H1 (cell line): ENCODE data around the gene GNAS. TPM values are rescaled to one million over a fixed set of nuclear protein-coding genes. Genes with fewer than 3 reads are reported as not detected.

Experiments
- CTCF ChIA-PET: fragments of 300-600 bp; sonication (Branson Sonifier 250); formaldehyde crosslinking; loops from one replicate; lab custom pipeline; 2021; ENCODE audit not compliant: partially characterized antibody; lab: Charles Lee
- POLR2A ChIA-PET: fragments of 300-600 bp; sonication (Branson Sonifier 250); formaldehyde crosslinking; loops from one replicate; lab custom pipeline; 2021; ENCODE audit warnings: inconsistent platforms; ENCODE audit not compliant: partially characterized antibody; lab: Charles Lee
- DNase-seq, 2 experiments: peaks; one replicate each; pipeline versions ENCODE4 v3.0.0 to v3.0.0-alpha.2; 2010 to 2022; ENCODE audit warnings: low spot score in 2 of 2, low read depth in 1 of 2, mixed read lengths in 1 of 2
- FAIRE-seq: peaks from 2 replicates; lab custom pipeline; 2011; peaks lifted over from hg19 to GRCh38; lab: Jason Lieb, UNC
- H2AFZ ChIP-seq: 2 replicates; pipeline ENCODE4 v1.8.1; 2012; ENCODE audit warnings: low read length, inconsistent platforms
- H2AK5ac ChIP-seq: 2 replicates; pipeline ENCODE4 v1.6.1; 2013; ENCODE audit warnings: low read depth, low read length
- H2BK120ac ChIP-seq: replicated peaks from 2 replicates; pipeline ENCODE3; 2013; ENCODE audit warnings: low read depth, low read length, inconsistent platforms
- H2BK12ac ChIP-seq: 2 replicates; pipeline ENCODE4 v1.6.1; 2013; ENCODE audit warnings: low read depth, low read length
- H2BK15ac ChIP-seq: 2 replicates; pipeline ENCODE4 v1.6.1; 2013; ENCODE audit warnings: low read length
- H2BK20ac ChIP-seq: 2 replicates; pipeline ENCODE4 v1.6.1; 2013; ENCODE audit warnings: low read length
- H2BK5ac ChIP-seq: 2 replicates; pipeline ENCODE4 v1.6.1; 2013; ENCODE audit warnings: low read depth, low read length
- H3K14ac ChIP-seq: 2 replicates; pipeline ENCODE4 v1.6.1; 2013; ENCODE audit warnings: inconsistent platforms; ENCODE audit not compliant: insufficient read length
- H3K18ac ChIP-seq: 2 replicates; pipeline ENCODE4 v1.6.1; 2013; ENCODE audit warnings: low read length; ENCODE audit errors: extremely low read depth
- H3K23ac ChIP-seq: 2 replicates; pipeline ENCODE4 v1.6.1; 2013; ENCODE audit warnings: inconsistent platforms; ENCODE audit not compliant: insufficient read length
- H3K23me2 ChIP-seq: 2 replicates; pipeline ENCODE4 v1.6.1; 2013; ENCODE audit warnings: low read depth, low read length
- H3K27ac ChIP-seq: 2 replicates; pipeline ENCODE4 v1.6.1; 2011; ENCODE audit warnings: low read depth, low read length, inconsistent platforms
- H3K27me3 ChIP-seq, 4 experiments: replicated peaks in 1 of 4; 1 replicate in 1 of 4; 2 replicates in 3 of 4; pipeline versions ENCODE4 v1.6.1 to v1.8.1; 2011 to 2013; ENCODE audit warnings: low read length in 3 of 4, mild to moderate bottlenecking in 3 of 4, inconsistent platforms in 2 of 4, mixed read lengths in 2 of 4, moderate library complexity in 1 of 4; ENCODE audit not compliant: control insufficient read depth in 3 of 4, insufficient read depth in 3 of 4; ENCODE audit errors: extremely low read depth in 1 of 4
- H3K36me3 ChIP-seq, 4 experiments: 2 replicates each; pipeline versions ENCODE4 v1.6.1 to v1.8.1; 2011 to 2013; ENCODE audit warnings: mild to moderate bottlenecking in 4 of 4, low read length in 3 of 4, moderate library complexity in 2 of 4, control low read depth in 1 of 4, inconsistent platforms in 1 of 4; ENCODE audit not compliant: insufficient read depth in 4 of 4, control insufficient read depth in 2 of 4
- H3K4ac ChIP-seq: replicated peaks from 2 replicates; pipeline ENCODE3; 2013; ENCODE audit warnings: low read length, low read depth, mixed read lengths, inconsistent platforms; ENCODE audit not compliant: insufficient read length
- H3K4me1 ChIP-seq, 4 experiments: replicated peaks in 1 of 4; 1 replicate in 1 of 4; 2 replicates in 3 of 4; pipeline versions ENCODE4 v1.6.1 to v1.8.1; 2011 to 2013; ENCODE audit warnings: low read length in 3 of 4, inconsistent platforms in 2 of 4, mixed read lengths in 1 of 4; ENCODE audit not compliant: insufficient read depth in 4 of 4, control insufficient read depth in 3 of 4
- H3K4me2 ChIP-seq, 2 experiments: 2 replicates each; pipeline versions ENCODE4 v1.6.1 to v1.8.1; 2011 to 2013; ENCODE audit warnings: low read depth in 2 of 2, low read length in 2 of 2, control low read depth in 1 of 2, inconsistent platforms in 1 of 2, mild to moderate bottlenecking in 1 of 2; ENCODE audit not compliant: insufficient read depth in 1 of 2
- H3K4me3 ChIP-seq, 4 experiments: fragments of 200-600, 300-600 bp in 1 of 4; sonication (generic), shearing (Covaris generic), sonication (Bioruptor Twin) in 1 of 4; 2 replicates each; pipeline versions ENCODE4 v1.5.1 to v1.8.1; 2011 to 2016; ENCODE audit warnings: low read length in 4 of 4, low read depth in 3 of 4, control low read depth in 2 of 4, inconsistent platforms in 2 of 4, mild to moderate bottlenecking in 2 of 4, mixed read lengths in 1 of 4, moderate library complexity in 1 of 4; ENCODE audit not compliant: insufficient read depth in 2 of 4; ENCODE audit errors: extremely low read depth in 1 of 4
- H3K56ac ChIP-seq: replicated peaks from 2 replicates; pipeline ENCODE3; 2013; ENCODE audit warnings: low read depth, mild to moderate bottlenecking, mixed read lengths, low read length, inconsistent platforms; ENCODE audit not compliant: insufficient read length
- H3K79me1 ChIP-seq: 2 replicates; pipeline ENCODE4 v1.6.1; 2013; ENCODE audit warnings: low read depth, low read length, control low read depth
- H3K79me2 ChIP-seq, 2 experiments: 2 replicates each; pipeline versions ENCODE4 v1.6.1 to v1.8.1; 2012 to 2013; ENCODE audit warnings: low read length in 2 of 2, mild to moderate bottlenecking in 2 of 2, inconsistent platforms in 1 of 2; ENCODE audit not compliant: insufficient read depth in 2 of 2, control insufficient read depth in 1 of 2
- H3K9ac ChIP-seq, 4 experiments: replicated peaks in 1 of 4; 1 replicate in 1 of 4; 2 replicates in 3 of 4; pipeline versions ENCODE4 v1.6.1 to v1.8.1; 2011 to 2013; ENCODE audit warnings: low read depth in 3 of 4, low read length in 3 of 4, control low read depth in 2 of 4, mild to moderate bottlenecking in 2 of 4, moderate library complexity in 2 of 4, inconsistent platforms in 1 of 4; ENCODE audit errors: extremely low read depth in 1 of 4
- H3K9me3 ChIP-seq, 2 experiments: 2 replicates each; pipeline versions ENCODE4 v1.6.1 to v1.8.1; 2012 to 2013; ENCODE audit warnings: mild to moderate bottlenecking in 2 of 2, moderate library complexity in 2 of 2, control low read depth in 1 of 2, inconsistent platforms in 1 of 2, low read depth in 1 of 2, low read length in 1 of 2, mixed read lengths in 1 of 2; ENCODE audit not compliant: insufficient read depth in 2 of 2
- H4K20me1 ChIP-seq, 2 experiments: replicated peaks in 1 of 2; 2 replicates each; pipeline versions ENCODE3 to v1.8.1; 2011 to 2013; ENCODE audit warnings: inconsistent platforms in 2 of 2, low read length in 2 of 2, mild to moderate bottlenecking in 1 of 2; ENCODE audit not compliant: insufficient read depth in 2 of 2, control insufficient read depth in 1 of 2
- H4K5ac ChIP-seq: 2 replicates; pipeline ENCODE4 v1.6.1; 2013; ENCODE audit warnings: low read length, low read depth, mixed read lengths, inconsistent platforms; ENCODE audit not compliant: insufficient read length
- H4K8ac ChIP-seq: 2 replicates; pipeline ENCODE4 v1.8.0; 2013; ENCODE audit warnings: mild to moderate bottlenecking, moderate library complexity, low read length, inconsistent platforms; ENCODE audit not compliant: insufficient read depth; ENCODE audit errors: extremely low read depth
- H4K91ac ChIP-seq: replicated peaks from 2 replicates; pipeline ENCODE3; 2013; ENCODE audit warnings: low read length, mixed read lengths, inconsistent platforms; ENCODE audit not compliant: insufficient read length
- BACH1 ChIP-seq: IDR thresholded peaks from 2 replicates; pipeline ENCODE4 v1.6.1; 2012; ENCODE audit warnings: low read length, improper control_type of control experiment
- CREB1 ChIP-seq: IDR thresholded peaks from 2 replicates; pipeline ENCODE4 v1.6.1; 2012; ENCODE audit warnings: inconsistent platforms
- JUN ChIP-seq: IDR thresholded peaks from 2 replicates; pipeline ENCODE4 v1.6.1; 2011; ENCODE audit warnings: low read depth, mild to moderate bottlenecking, improper control_type of control experiment, low read length
- RAD21 ChIP-seq, 2 experiments: IDR thresholded peaks in 1 of 2; conservative IDR thresholded peaks in 1 of 2; 2 replicates each; pipeline ENCODE4 v1.6.1; 2011; ENCODE audit warnings: low read depth in 2 of 2, low read length in 2 of 2, improper control_type of control experiment in 1 of 2, inconsistent platforms in 1 of 2, mild to moderate bottlenecking in 1 of 2, moderate library complexity in 1 of 2
- RBBP5 ChIP-seq: IDR thresholded peaks from 2 replicates; pipeline ENCODE4 v1.7.1; 2012; ENCODE audit warnings: low read depth, mild to moderate bottlenecking, inconsistent platforms, low read length, moderate library complexity, borderline replicate concordance
- WGBS, 2 experiments: shearing (Covaris generic) in 1 of 2; methylation state at CpG; one replicate each; pipeline versions ENCODE4 v1.1.6 to v1.1.7; 2013 to 2015; ENCODE audit warnings: low lambda C conversion rate in 2 of 2, mixed read lengths in 2 of 2, inconsistent platforms in 1 of 2, low coverage in 1 of 2, missing lambda C conversion rate in 1 of 2; ENCODE audit not compliant: insufficient replicate concordance in 2 of 2, insufficient coverage in 1 of 2, insufficient read length in 1 of 2; ENCODE audit errors: extremely low coverage in 1 of 2, missing lambda C conversion rate in 1 of 2; 5-methylcytosine and 5-hydroxymethylcytosine counted together
- polyA plus RNA-seq, 7 experiments: library from polyadenylated mRNA; depleted of rRNA in 3 of 7; stranded (reverse) in 5 of 7; unstranded in 2 of 7; fragments of >200 nt in 5 of 7; fragments of 200-250 nt in 2 of 7; gene quantifications; 1 replicate in 5 of 7; 2 replicates in 1 of 7; 4 replicates in 1 of 7; pipeline versions ENCODE4 v1.2.1 to v1.2.3, GENCODE V29; 2011 to 2013; ENCODE audit warnings: missing spikeins in 2 of 7, mixed read lengths in 2 of 7
- total RNA-seq: library from RNA; stranded (reverse); fragmentation: NEBNext Ultra II Directional; extraction: Animal tissue kit (Norgen Biotek cat#: 25700); gene quantifications from 2 replicates; pipeline ENCODE4 v1.2.1, GENCODE V29; 2021

GNAS gene
- total and polyA plus RNA-seq, 2 of the 8 experiments (the other 6 are each of a cell fraction or from before 2014, with no cell fraction given), result 989 to 1,613 TPM

DNA sequence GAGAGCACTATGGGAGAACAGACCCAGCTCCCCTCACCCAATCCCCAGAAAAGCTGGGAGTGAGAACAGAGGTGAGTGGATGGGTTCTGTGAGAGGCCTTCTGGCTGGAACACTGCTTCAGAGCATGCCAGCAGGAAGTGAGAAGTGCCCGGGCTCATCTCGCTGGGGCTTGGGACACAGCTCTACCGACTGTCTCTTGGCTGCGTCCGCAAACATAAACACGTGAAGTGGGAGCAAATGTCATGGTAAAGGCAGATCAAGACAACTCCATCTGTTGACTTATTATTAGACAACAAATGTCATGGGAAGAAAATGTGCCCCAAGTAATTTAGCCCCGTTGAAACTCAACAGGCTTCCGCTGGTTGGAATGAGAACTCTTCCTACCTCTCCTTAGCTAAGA is 27.7 kb upstream of the GNAS start:
- Histone ChIP-seq H3K4me2 (no peak overlapping the region), H3K9ac (no peak overlapping the region), H2AFZ (no peak overlapping the region), H3K23me2 (peaks cover under 1% of the 10 kb centered on the region; the same call in 1 of the 2 replicates), H3K27me3 (no peaks in the 10 kb centered on the region), H3K4me3 (no peak overlapping the region), H2BK15ac (no peak overlapping the region), H3K27ac (no peak overlapping the region), H3K56ac (no peak overlapping the region), H4K20me1 (peaks cover 7 to 11% of the 10 kb centered on the region in 2 experiments), H3K79me2 (peaks cover 4 to 48% of the 10 kb centered on the region in 2 experiments; a peak in 3 of 4 replicates), H2BK120ac (no peak overlapping the region), H3K36me3 (peaks cover 2 to 44% (median 12%) of the 10 kb centered on the region in 4 experiments; a peak in 6 of 8 replicates), H4K91ac (no peak overlapping the region), H2BK12ac (no peak overlapping the region), H2BK20ac (no peak overlapping the region), H3K18ac (no peak overlapping the region), H3K14ac (no peak overlapping the region), H2BK5ac (no peak overlapping the region), H4K8ac (no peak overlapping the region), H4K5ac (no peak overlapping the region), H3K4me1 (0 out of 7 replicates have a peak, but pooled peaks cover 0 to 2% (median 0%) of the 10 kb centered on the region in 4 experiments), H3K9me3 (peaks cover 0 to 3% of the 10 kb centered on the region in 2 experiments; a peak in 1 of 4 replicates), H3K4ac (no peak overlapping the region), H2AK5ac (no peak overlapping the region), H3K23ac (no peak overlapping the region), H3K79me1 (peaks cover 4% of the 10 kb centered on the region; the same call in 1 of the 2 replicates)
- CTCF ChIA-PET, result interaction anchor here (0.6 to 1.4 kb wide), 4 partner anchors 8 to 131 kb away, joined by 3 to 4 read pairs (median 3); no protein-coding TSS in a partner anchor
- 88% methylated on average over 8 of the region's 8 CpGs; no CpG with 5 or more reads in 1 of the 2 experiments for WGBS, 2 experiments
- no peak for DNase-seq
- POLR2A ChIA-PET, result interaction anchor here (0.8 to 6.2 kb wide), 6 partner anchors 9 to 234 kb away, joined by 3 to 64 read pairs (median 12); partner anchors contain the start of gene STX16
- no peak for FAIRE-seq
- TF ChIP-seq JUN (no peak), RBBP5 (no peak), RAD21 (IDR thresholded peaks at IDR 0.05 in 1 of 2, conservative IDR thresholded peaks at IDR 0.05 in 1 of 2; ENCODE audit: low read depth in 2 of 2, low read length in 2 of 2) (no peak), BACH1 (no peak), CREB1 (no peak)
